ENCODE measurements around the gene GREB1L. TPM values are rescaled to one million over a fixed set of nuclear protein-coding genes. Genes with fewer than 3 reads are reported as not detected.

GREB1L gene
- total and polyA plus RNA-seq, 10 of the 15 experiments (the other 5 are each of a cell fraction or from before 2014, with no cell fraction given), result under 0.01 to 0.11 (median 0.03) TPM; not detected in 1

- no peak overlapping the region for H3K27ac ChIP-seq (ENCODE audit: control insufficient read depth, insufficient read depth)
- in situ Hi-C loops (cut with MboI), result no loop called here
- no peak for ATAC-seq
- no peaks in the 10 kb centered on the region for H3K27me3 ChIP-seq (replicated peaks in 1 of 2; ENCODE audit: control insufficient read depth in 2 of 2, insufficient read depth in 2 of 2, low read length in 1 of 2)
- no peaks in the 10 kb centered on the region for H3K9me3 ChIP-seq (replicated peaks; ENCODE audit: control insufficient read depth, insufficient read depth, low read length)
- ChIA-PET SMC1A (ENCODE audit: uncharacterized antibody, unreplicated experiment) (interaction anchor here (0.9 kb wide), 1 partner anchor 10 kb away, joined by 3 read pairs; no protein-coding TSS in a partner anchor), POLR2A (no interaction called here), CTCF (no interaction called here), RAD21 (ENCODE audit: unreplicated experiment) (no interaction called here)
- BruUV-seq (replicated peaks), result no TSS peak
- WGBS (ENCODE audit: insufficient coverage, insufficient replicate concordance, low lambda C conversion rate, missing lambda C conversion rate), result 43% methylated on average over 3 of the region's 3 CpGs
- no peak for DNase-seq (ENCODE audit: low read depth, low spot score)
- no peak overlapping the region for H2AFZ ChIP-seq (ENCODE audit: control insufficient read depth, low read depth, low read length)
- no peaks in the 10 kb centered on the region for H4K20me1 ChIP-seq (ENCODE audit: control insufficient read depth, insufficient read depth)
- TF ChIP-seq RAD51 (IDR thresholded peaks at IDR 0.05) (no peak), CUX1 (IDR thresholded peaks at IDR 0.05; ENCODE audit: insufficient replicate concordance, low read depth, low read length) (no peak), ASH2L (IDR thresholded peaks at IDR 0.05; ENCODE audit: borderline replicate concordance, low read depth) (no peak), ZSCAN29 (IDR thresholded peaks at IDR 0.05) (no peak), NR2F1 (conservative IDR thresholded peaks at IDR 0.05) (no peak), IKZF2 (IDR thresholded peaks at IDR 0.05) (no peak), PAX5 (IDR thresholded peaks at IDR 0.05; ENCODE audit: borderline replicate concordance, low read depth, low read length) (no peak), PAX8 (IDR thresholded peaks at IDR 0.05) (no peak), SREBF2 (IDR thresholded peaks at IDR 0.05; ENCODE audit: low read length) (no peak), ZNF384 (IDR thresholded peaks at IDR 0.05; ENCODE audit: borderline replicate concordance, low read depth, low read length) (no peak), SMARCA5 (IDR thresholded peaks at IDR 0.05) (no peak), BACH1 (IDR thresholded peaks at IDR 0.05; ENCODE audit: borderline replicate concordance) (no peak), ZNF592 (IDR thresholded peaks at IDR 0.05) (no peak), USF2 (IDR thresholded peaks at IDR 0.05; ENCODE audit: borderline replicate concordance, low read depth, low read length) (no peak), SRF (IDR thresholded peaks at IDR 0.05; ENCODE audit: low read depth in 2 of 2, low read length in 2 of 2) (no peak), TCF12 (IDR thresholded peaks at IDR 0.05; ENCODE audit: low read depth, low read length) (no peak)
- H3K9ac ChIP-seq (ENCODE audit: control insufficient read depth, insufficient read depth, low read length), result no peak overlapping the region
- H3K36me3 ChIP-seq (ENCODE audit: control insufficient read depth in 2 of 2, insufficient read depth in 2 of 2, low read length in 1 of 2), result no peaks in the 10 kb centered on the region
- no peak overlapping the region for H3K4me2 ChIP-seq (ENCODE audit: control insufficient read depth, insufficient read depth)
- H3K79me2 ChIP-seq (ENCODE audit: control insufficient read depth, insufficient read depth, low read length), result no peaks in the 10 kb centered on the region
- intact Hi-C loops (cut with micrococcal nuclease; ENCODE audit: unreplicated experiment), result no loop called here
- H3K4me3 ChIP-seq, result no peak overlapping the region
- H3K4me1 ChIP-seq (ENCODE audit: control insufficient read depth, insufficient read depth, low read length), result no peaks in the 10 kb centered on the region
- no peak for FAIRE-seq
These were observed 28.4 kb downstream of the GREB1L start for GRCh38 chr18:21270453-21270852.

Measured in GM12878 (cell line).